Measurements from ENCODE around the gene ZDHHC8. TPM values are rescaled to one million over a fixed set of nuclear protein-coding genes. Genes with fewer than 3 reads are reported as not detected.
A peak's percentile ranks its signal among the peaks of the same experiment; 100 is the strongest.

Gene ZDHHC8, protein sequence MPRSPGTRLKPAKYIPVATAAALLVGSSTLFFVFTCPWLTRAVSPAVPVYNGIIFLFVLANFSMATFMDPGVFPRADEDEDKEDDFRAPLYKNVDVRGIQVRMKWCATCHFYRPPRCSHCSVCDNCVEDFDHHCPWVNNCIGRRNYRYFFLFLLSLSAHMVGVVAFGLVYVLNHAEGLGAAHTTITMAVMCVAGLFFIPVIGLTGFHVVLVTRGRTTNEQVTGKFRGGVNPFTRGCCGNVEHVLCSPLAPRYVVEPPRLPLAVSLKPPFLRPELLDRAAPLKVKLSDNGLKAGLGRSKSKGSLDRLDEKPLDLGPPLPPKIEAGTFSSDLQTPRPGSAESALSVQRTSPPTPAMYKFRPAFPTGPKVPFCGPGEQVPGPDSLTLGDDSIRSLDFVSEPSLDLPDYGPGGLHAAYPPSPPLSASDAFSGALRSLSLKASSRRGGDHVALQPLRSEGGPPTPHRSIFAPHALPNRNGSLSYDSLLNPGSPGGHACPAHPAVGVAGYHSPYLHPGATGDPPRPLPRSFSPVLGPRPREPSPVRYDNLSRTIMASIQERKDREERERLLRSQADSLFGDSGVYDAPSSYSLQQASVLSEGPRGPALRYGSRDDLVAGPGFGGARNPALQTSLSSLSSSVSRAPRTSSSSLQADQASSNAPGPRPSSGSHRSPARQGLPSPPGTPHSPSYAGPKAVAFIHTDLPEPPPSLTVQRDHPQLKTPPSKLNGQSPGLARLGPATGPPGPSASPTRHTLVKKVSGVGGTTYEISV
- total RNA-seq (2014; rRNA removed) = 14.8 and 19.6 TPM in 2 replicates
- 41.6 TPM for polyA plus RNA-seq (2012)

DNA sequence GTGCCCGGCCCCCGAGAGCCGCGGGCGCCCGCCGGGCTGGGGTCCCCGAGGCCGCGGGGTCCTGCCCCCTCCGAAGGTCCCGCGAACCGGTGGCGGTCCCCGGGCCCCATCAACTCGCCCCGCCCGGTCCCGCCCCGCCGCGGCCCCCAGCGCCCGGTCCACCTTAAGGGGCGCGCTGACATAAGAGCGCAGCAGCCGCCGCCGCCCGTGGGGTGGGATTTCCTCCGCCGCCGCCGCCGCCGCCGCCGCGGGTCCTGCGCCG, at the start of gene ZDHHC8:
Gene ZDHHC8, plus strand, starts transcription at position 208 of the 262 bp plus-strand sequence. CDS start 144 bp downstream, outside the sequence.
- DNase-seq (ENCODE audit: low read depth) = no peak

DNA sequence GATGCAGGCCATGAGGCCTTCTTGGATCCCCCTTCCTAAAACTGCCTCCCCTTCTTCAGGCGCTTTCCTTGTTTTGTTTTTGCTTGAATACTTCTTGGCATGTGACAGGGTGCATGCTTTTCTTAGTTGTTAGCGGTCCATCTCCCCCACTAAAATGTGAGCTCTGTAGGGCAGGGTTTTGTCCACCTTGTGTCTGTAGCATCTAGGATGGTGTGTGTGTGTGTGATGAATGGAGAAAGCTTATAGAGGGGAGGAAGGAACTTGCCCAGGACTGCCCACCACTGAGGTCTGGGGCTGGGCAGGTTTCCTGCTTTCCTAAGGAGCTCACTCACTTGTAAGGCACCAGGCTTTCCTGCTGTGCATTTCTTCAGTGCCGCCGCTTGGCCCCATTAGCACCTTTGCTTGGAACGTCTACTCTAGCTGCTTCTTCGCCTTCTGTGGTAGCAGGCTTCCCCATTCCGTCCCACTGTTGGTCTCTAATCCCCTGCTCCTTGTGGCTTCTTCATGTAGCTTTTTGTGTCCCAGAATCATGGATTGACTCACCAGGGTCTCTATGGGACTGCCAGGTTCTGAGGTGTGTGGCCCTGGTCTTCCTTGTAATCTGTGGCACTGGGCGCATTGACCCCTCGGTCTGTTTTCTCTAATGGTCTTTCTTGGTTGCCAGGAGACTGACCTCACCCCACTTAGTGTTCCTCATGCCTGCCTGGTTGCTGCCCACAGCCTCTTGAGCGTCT, 48.3 kb upstream of the ZDHHC8 start:
- DNase-seq (ENCODE audit: low read depth) = no peak

DNA sequence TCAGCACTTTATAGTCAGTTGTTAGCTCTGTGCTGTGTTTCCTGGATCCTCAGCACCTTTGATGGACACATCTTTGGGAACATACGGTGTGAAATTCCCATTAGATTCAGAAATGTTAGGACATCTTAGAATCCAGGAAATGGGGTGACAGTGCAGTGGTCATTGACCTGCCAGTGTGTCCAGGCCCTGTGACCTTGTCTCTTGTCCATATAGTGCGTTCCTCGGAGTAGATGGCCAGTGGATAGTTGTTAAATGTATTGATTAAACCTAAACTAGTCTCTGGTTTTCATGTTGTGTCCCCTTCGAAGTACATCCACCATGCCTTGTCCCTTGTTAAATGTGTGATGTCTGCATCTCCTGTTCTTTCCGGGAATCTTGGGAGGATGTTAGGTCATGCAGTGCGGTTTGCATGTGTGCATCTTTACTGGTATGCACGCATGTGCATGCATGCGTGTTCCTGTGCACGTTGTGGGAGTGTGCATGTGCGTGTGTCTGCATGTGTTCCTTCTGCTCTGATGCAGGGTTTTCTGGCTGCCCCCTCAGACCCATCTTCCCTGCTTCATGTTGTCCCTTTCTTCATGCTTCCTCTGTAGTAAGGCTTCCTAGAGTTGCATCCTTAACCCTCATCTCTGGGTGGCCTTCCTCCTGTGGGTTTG, 47.6 kb upstream of the ZDHHC8 start:
- DNase-seq (ENCODE audit: low read depth) = no peak

DNA sequence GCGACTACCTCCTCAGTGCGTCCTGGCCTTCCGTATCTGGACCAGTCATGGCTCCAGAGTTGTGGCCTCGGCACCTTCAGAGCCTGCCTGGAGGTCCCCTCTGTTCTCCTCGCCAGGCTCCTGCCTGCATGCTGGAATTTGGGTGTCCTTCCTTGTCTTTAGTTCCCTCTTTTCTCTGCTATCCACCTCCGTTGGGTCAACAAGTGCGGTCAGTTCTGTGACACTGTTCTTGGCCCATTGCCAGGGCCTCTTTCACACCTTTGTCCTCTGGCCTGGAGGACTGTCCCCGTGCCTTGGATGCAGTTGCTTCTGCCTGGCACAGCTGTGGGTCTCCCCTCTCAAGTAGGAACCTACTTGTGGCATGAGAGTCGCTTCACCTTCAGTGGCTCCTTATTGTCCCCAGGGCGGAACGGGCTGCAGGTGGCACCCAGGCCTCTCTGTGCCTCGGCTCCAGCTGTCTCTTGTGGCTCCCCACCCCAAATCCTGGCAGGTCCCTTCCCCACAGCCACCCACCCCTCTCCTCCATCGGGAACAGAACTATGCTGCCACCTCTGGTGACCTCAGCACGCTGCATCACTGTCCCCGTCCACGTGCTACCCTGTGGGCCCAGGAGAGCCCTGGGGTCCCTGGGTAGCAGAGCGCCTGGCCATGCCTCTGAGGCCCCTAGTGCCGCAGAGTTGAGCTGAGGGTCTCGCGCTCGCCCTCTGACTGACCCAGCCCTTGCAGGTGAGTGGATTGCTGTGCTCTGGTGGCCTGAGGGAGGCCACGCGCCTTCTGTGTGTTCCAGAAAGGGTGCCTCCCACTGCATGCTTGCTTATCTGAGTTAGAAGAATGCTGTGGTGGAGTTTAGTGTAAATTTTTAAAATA, 46.8 kb upstream of the ZDHHC8 start:
- DNase-seq (ENCODE audit: low read depth) = no peak

DNA sequence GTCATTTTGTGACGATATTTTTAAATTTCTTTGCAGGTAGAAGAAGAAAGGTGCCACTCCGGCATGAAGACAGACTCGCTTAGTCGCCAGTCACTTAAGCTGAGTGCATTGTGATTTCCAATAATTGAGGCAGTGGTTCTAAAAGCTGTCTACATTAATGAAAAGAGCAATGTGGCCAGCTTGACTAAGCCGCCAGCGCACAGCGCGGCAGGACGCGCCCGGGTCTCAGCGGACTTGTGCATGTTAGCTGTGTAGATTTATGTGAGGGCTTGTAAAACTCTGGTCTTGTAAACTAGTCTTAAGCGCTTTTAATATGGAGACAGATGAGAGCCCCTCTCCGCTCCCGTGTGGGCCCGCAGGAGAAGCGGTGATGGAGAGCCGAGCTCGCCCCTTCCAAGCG, 46.0 kb upstream of the ZDHHC8 start:
- no peak for DNase-seq (ENCODE audit: low read depth)

DNA sequence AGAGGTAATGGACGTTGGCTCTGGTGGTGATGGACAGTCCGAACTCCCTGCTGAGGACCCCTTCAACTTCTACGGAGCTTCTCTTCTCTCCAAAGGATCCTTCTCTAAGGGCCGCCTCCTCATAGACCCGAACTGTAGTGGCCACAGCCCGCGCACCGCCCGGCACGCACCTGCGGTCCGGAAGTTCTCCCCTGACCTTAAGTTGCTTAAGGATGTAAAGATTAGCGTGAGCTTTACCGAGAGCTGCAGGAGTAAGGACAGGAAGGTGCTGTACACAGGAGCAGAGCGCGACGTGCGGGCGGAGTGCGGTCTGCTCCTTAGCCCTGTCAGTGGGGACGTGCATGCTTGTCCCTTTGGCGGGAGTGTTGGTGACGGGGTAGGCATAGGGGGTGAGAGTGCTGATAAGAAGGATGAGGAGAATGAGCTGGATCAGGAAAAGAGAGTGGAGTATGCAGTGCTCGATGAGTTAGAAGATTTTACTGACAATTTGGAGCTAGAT, 45.5 kb upstream of the ZDHHC8 start:
- no peak for DNase-seq (ENCODE audit: low read depth)

DNA sequence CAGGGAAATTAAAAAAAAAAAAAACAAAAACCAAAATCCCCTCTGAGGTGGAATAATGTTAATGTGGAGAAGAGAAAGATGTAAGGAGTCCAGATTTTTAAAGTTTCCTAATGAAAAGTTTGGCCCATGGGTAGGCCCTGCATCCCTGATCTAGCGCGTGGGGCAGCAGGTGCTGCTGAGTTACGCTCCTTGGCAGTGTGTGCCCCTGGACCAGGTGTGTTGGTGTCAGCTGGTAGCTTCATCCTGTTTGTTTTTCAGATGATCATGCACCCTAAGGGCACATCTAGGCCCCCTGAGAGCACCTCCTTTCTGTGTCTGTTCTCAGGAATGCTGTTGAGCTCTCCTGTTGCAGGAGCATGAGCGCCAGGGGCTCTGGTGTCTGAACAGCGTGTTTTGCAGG, 44.8 kb upstream of the ZDHHC8 start:
- no peak for DNase-seq (ENCODE audit: low read depth)

DNA sequence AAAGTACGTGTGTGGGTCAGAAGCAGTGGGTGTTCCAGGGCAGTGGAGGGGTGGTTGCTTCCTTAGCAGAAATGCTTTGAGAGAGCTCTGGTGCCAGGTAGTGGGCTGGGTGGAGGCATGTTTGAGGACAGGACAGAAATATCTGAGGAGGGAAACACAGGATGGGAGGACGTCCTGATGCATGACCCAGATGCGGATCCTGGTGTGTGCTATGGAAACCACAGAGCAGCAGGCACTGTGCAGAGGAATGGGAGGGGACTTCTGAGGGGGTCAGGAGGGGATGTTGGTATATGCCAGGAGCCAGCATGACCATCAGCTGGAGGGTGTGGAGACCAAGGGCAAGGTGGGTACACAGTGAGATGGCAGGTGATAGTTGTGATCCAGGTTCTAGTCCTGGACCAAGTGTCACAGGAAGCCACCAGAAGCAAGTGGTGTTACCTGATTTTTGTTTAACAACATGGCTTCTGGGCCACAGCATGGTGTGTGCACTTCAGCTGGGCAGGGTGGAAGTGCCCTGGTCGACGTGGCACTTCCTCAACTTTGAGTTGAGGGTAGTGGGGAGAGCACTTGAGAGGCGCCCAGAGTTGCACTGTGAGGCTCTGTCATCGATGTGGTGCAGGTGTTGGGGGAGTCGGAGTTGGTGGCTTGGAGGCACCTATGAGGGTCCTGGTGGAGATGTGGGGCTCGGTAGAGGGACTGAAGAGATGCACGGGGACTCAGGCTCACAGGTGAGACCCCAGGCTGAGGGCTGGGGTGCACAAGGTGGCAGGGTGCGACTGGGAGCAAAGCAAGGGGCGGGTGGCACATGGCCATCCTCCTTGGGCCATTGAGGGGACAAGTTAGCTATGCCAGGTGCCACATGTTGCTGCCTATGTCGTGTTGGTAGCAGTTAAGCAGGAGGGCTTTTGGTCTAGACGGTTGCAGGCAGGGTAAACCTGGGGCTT, 44.0 kb upstream of the ZDHHC8 start:
- no peak for DNase-seq (ENCODE audit: low read depth)

DNA sequence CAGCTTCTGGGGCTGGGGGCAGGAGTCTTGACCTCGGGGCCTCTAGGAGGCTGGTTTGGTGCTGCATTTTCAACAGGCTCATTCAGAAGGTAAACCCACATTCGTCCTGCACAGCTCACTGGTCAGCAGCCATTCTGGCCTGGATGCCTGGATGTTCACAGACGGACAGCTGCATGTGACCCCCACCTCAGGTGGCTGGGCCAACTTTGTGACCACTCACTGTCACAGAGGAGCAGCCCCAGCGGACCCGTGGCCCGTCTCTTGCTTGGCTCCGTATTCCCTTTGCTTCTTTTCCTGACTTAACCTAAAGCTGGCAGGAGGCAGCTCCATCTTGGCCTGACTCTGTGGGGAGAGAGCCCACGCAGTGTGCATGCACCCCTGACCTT, 43.3 kb upstream of the ZDHHC8 start:
- DNase-seq (ENCODE audit: low read depth) = no peak

DNA sequence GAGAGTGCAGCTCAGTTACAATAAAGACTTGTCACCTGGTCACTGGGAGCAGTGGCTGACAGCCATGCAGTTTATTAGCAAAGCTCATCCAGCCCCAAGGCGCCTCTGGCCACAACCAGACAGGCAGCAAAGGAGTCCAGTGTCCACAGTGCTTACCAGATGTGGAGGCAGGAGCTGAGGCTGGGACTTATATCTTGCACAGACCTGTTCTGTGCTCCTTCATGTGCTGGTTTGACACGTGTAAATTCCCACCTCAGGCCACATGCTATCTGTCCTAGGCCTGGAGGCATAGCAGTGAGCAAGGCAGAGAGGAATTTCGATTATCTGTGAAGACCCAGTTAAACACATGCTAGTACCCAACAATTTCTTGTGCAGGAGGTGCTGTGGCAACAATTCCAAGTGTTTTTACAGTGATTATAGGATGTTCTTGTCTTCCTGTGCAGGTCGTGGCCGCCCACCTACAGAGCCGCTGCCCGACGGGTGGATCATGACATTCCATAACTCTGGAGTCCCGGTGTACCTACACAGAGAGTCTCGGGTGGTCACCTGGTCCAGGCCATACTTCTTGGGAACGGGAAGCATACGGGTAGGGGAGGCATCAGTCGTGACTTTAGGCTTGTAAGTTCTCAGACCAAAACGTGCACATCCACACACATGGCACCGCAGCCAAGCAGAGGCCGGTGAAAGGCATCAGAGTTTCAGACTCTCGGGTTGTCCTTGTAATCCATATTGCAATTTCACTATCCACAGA, 42.2 kb upstream of the ZDHHC8 start:
- no peak for DNase-seq (ENCODE audit: low read depth)

DNA sequence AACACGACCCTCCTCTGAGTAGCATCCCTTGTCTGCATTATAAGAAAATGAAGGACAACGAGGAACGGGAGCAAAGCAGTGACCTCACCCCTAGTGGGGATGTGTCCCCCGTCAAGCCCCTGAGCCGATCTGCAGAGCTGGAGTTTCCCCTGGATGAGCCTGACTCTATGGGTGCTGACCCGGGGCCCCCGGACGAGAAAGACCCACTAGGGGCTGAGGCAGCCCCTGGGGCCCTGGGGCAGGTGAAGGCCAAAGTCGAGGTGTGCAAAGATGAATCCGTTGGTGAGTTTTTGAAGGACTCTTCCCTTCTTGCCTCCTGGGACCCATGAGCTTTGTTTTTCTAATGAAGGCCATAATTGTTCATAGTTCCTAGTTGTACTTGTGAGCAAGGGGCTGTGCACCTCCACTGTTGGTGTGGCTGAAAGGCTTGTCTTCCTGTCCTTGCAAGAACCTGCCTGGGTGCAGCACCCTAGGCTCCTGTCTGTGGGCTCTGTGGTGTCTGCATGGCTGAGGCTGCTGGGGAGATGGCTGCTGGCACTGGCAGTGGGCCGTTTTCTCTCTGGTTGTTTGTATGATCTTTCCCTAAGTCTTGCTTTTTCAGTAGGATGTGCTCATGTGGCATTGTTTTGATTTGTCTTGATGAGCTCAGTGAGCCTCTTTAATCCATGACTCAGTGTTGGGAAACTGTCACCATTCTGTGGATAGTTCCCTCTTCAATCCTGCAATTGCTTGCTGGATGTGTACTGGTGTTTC, 41.5 kb upstream of the ZDHHC8 start:
- peak; percentile 49 for DNase-seq (ENCODE audit: low read depth)

DNA sequence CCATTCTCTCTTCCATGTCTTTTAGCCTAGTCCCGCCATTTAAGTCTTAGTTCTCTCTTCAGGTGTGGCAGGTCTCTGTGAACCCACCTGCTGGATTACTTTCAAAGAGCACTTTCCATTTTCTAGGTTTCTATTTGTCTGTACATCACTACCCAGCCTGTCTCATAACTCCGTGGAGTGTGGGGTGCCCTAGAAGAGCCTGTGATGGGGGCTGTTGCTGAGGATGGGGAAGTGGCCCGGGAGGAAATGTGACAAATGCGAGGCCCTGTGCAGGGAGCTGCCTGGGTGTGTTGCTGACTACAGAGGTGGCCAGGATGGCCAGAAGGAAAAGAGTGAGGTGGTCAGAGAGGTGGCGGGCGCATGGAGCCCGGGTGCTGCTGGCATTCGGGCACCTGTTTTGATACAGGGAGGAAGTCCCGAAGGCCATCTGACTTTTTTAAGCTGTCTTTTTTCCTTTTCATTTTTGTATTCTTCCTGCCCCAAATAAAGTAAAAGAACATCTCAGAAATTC, 40.8 kb upstream of the ZDHHC8 start:
- no peak for DNase-seq (ENCODE audit: low read depth)

DNA sequence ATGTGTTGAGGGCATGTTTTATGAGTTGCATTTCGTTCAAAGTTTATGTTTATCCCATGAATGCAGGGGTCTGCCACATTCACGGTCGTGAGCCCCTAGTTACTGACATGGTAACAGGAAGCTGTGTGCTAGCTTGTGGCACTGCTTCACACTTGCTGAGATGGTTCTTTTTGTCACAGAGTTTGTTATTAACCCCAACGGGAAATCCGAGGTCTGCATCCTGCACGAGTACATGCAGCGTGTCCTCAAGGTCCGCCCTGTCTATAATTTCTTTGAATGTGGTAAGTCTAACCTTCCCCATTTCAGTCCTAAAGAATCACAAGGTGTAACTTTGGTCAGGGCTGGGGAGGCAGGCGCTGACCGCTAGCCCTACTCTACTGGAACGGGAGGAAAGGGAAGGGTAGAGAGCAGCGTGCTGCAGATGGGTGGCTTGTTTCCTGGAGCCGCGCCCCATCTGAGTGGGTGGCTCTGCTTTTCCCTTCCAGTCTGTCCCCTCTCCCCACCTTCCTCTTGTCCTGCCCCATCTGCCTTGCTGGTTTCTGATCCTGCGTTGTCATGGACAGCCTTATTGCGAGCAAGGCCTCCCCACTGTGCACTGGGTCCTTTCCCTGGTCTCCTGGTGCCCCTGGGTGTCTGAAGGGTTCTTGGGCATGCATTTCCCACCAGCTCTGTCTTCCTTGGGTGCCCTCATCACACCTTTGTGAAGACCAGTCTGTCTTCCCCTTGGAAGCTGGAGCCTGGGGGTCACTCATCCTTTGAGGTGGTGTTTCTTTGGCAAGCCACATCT, 39.7 kb upstream of the ZDHHC8 start:
- no peak for DNase-seq (ENCODE audit: low read depth)

DNA sequence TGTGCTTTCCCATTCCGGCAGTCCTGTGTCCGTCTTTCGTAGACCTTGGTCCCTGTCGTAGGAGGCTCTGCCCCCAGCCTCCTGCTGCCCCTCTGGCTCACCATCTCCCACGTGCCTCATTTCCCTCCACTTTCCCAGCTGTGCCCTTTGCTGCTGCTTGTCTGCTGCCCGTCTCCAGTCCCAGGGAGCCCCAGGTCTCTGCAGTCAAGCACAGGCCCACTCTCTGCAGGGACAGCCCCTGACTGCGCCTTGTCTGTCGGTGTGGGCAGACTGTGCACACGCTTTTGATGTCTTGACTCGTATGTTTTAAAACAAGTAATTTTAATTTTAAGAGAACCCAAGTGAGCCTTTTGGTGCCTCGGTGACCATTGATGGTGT, 39.1 kb upstream of the ZDHHC8 start:
- DNase-seq (ENCODE audit: low read depth) = no peak

DNA sequence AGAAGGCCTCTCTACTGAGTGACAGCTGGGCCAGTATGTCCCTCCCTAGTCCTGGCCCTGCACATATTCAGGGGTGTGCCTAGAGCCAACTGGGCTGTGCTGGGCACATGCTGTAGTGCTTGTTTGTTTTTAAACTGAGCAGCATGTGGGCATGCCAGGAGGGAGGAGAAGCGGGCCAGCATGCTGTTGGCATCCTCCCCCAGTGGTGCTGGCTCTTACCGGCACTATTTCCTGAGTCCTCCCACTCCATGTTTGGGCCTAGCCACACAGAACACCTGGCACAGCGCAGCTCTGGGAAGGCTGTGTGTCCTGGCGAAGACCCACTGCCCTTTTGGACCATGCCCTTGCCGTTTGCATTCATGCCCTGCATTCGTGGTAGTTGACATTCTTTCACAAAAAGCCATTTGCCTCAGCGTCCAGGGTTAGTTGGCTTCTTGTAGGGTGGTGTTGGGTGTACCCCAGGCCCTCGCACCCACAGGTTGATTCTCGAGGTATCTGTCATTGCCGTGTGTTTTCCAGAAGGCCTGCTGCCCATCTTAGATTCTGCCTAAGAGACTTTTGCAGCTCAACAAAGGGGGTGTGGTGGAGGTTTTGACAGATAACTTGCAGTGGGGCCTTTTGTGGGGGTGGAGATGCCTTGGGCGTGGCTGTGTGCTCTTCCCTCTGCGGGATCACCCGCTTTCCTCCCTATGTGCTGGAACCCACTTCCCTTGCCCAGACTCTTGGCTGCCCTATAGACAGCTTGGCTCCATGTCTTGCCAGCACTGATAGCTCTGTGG, 38.0 kb upstream of the ZDHHC8 start:
- DNase-seq (ENCODE audit: low read depth) = no peak

DNA sequence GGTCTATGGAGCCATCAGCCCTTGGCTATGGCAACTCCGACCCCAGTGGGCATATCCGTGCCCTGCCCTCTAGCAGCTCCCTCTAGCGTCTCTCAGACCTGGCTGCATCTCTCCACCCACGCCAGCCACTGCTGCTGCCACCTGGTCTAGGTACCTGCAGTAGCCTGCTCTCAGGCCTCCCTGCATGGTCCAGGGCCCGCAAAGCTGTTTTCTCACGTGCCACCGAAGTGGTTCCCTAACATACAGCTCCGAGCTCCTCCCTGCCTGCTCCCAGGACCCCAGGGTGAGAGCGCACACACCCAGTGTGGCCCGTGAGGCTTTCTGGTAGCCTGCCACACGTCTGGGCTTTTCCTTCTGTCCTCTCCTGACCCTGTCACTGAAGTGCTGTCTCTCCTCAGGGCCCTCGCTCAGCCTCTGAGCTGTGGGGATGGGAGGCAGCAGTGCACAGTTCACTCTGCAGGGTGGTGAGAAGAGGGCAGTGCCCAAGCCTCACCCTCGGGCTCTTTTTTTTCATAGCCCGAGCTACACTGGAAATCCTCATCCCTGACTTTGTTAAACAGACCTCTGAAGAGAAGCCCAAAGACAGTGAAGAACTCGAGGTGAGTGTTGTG, 37.3 kb upstream of the ZDHHC8 start:
- no peak for DNase-seq (ENCODE audit: low read depth)
